Uterus (tissue), 4 donors: ENCODE results near the gene JPH2. TPM values are rescaled to one million over a fixed set of nuclear protein-coding genes. Genes with fewer than 3 reads are reported as not detected.
A peak's percentile ranks its signal among the peaks of the same experiment; 100 is the strongest.

Experiments used
- DNase-seq, 2 donors: peaks; one replicate each; pipeline ENCODE4 v3.0.0-alpha.2; 2019 to 2020
- H3K27ac ChIP-seq, 2 donors: fragments of 200-600 bp; sonication (generic); 1 replicate in 1 of 2; 2 replicates in 1 of 2; pipeline ENCODE4 v1.5.1; 2016 to 2018
- H3K27me3 ChIP-seq, 2 donors: fragments of 200-600 bp; sonication (generic); one replicate each; pipeline ENCODE4 v1.5.1; 2018 to 2019; ENCODE audit warnings: control low read depth in 1 of 2
- H3K36me3 ChIP-seq, 2 donors: fragments of 200-600 bp; sonication (generic); one replicate each; pipeline ENCODE4 v1.5.1; 2019; ENCODE audit warnings: control low read depth in 1 of 2
- H3K4me1 ChIP-seq, 2 donors: fragments of 200-600 bp; sonication (generic); one replicate each; pipeline ENCODE4 v1.5.1; 2018 to 2019; ENCODE audit warnings: control low read depth in 1 of 2
- H3K4me3 ChIP-seq, 2 donors: fragments of 200-600 bp; sonication (generic); 1 replicate in 1 of 2; 2 replicates in 1 of 2; pipeline ENCODE4 v1.5.1; 2018 to 2019; ENCODE audit warnings: mild to moderate bottlenecking in 1 of 2
- H3K9me3 ChIP-seq, 2 donors: fragments of 200-600 bp; sonication (generic); one replicate each; pipeline ENCODE4 v1.5.1; 2019; ENCODE audit warnings: control low read depth in 1 of 2
- CTCF ChIP-seq, 4 experiments: fragments of 200-600 bp in 2 of 4; fragments of 450-650 bp in 2 of 4; sonication (generic) in 2 of 4; IDR thresholded peaks; one replicate each; pipeline ENCODE4 v1.5.1; 2016 to 2019; ENCODE audit warnings: antibody characterized with exemption in 4 of 4, mild to moderate bottlenecking in 2 of 4, moderate library complexity in 1 of 4
- POLR2A ChIP-seq, 2 donors: fragments of 450-650 bp; IDR thresholded peaks; one replicate each; pipeline ENCODE4 v1.6.1; 2016; ENCODE audit warnings: antibody characterized with exemption in 2 of 2, mild to moderate bottlenecking in 1 of 2, moderate library complexity in 1 of 2
- intact Hi-C: fragments of 100-400 bp; cut with DNase I; formaldehyde crosslinking; loops from one replicate; pipeline ENCODE4 v1.15.1; 2023; ENCODE audit warnings: low total_unique reads
- total RNA-seq, 4 donors: library from RNA; depleted of rRNA in 3 of 4; stranded (reverse); fragments of >200 nt in 3 of 4; gene quantifications; one replicate each; pipeline versions ENCODE4 v1.1.0 to v1.2.4, GENCODE V29; 2014 to 2023
- donor health status: DM: yes; HTN: yes; CAD: no.

Gene JPH2
- total RNA-seq, 4 donors from 2014 or later: 17.6 to 133 (median 61.2) TPM

- Histone ChIP-seq H3K27ac (peak overlapping the region; percentile 93 to 96), H3K4me1 (peaks cover 0 to 18% of the 10 kb centered on the region in 2 donors), H3K27me3 (no peaks in the 10 kb centered on the region), H3K9me3 (no peaks in the 10 kb centered on the region), H3K4me3 (no peak overlapping the region), H3K36me3 (no peaks in the 10 kb centered on the region)
- TF ChIP-seq POLR2A (IDR thresholded peaks at IDR 0.05) (peak in 1 of 2 donors; percentile 60), CTCF (IDR thresholded peaks at IDR 0.05) (no peak)
- intact Hi-C loops: no loop called here
- DNase-seq: peak; percentile 66 to 76
Measured at GRCh38 chr20:44153636-44154043, 33.3 kb downstream of the JPH2 start.

- intact Hi-C loops: no loop called here
- Histone ChIP-seq H3K36me3 (no peaks in the 10 kb centered on the region), H3K27ac (peak overlapping the region; percentile 93 to 96), H3K4me3 (no peak overlapping the region), H3K27me3 (no peaks in the 10 kb centered on the region), H3K9me3 (no peaks in the 10 kb centered on the region), H3K4me1 (peaks cover 0 to 18% of the 10 kb centered on the region in 2 donors)
- TF ChIP-seq POLR2A (IDR thresholded peaks at IDR 0.05) (no peak), CTCF (IDR thresholded peaks at IDR 0.05) (no peak)
- DNase-seq: peak; percentile 48 to 67
Measured at GRCh38 chr20:44151621-44152416, 35.2 kb downstream of the JPH2 start.

GRCh38 chr20:44146272-44146671 is 40.7 kb downstream of the JPH2 start:
- no peaks in the 10 kb centered on the region for H3K36me3 ChIP-seq
- intact Hi-C loops: no loop called here
- no peak for DNase-seq
- no peaks in the 10 kb centered on the region for H3K27me3 ChIP-seq
- H3K27ac ChIP-seq: peak overlapping the region; percentile 93 to 96
- H3K9me3 ChIP-seq: no peaks in the 10 kb centered on the region
- no peak overlapping the region for H3K4me3 ChIP-seq
- TF ChIP-seq CTCF (IDR thresholded peaks at IDR 0.05): no peak
- no peak for TF ChIP-seq POLR2A (IDR thresholded peaks at IDR 0.05)
- H3K4me1 ChIP-seq: peaks cover 6 to 11% of the 10 kb centered on the region in 2 donors

- intact Hi-C loops: no loop called here
- Histone ChIP-seq H3K9me3 (no peaks in the 10 kb centered on the region), H3K4me3 (no peak overlapping the region), H3K27ac (peak overlapping the region; percentile 93 to 96), H3K36me3 (no peaks in the 10 kb centered on the region), H3K4me1 (peaks cover 6 to 9% of the 10 kb centered on the region in 2 donors), H3K27me3 (no peaks in the 10 kb centered on the region)
- TF ChIP-seq CTCF (IDR thresholded peaks at IDR 0.05) (no peak), POLR2A (IDR thresholded peaks at IDR 0.05) (no peak)
- DNase-seq: no peak
Measured at GRCh38 chr20:44145131-44145775, 41.7 kb downstream of the JPH2 start.

GRCh38 chr20:44143936-44144335 is 43.1 kb downstream of the JPH2 start:
- Histone ChIP-seq H3K36me3 (no peaks in the 10 kb centered on the region), H3K27ac (peak overlapping the region; percentile 93 to 96), H3K4me3 (no peak overlapping the region), H3K9me3 (no peaks in the 10 kb centered on the region), H3K27me3 (no peaks in the 10 kb centered on the region), H3K4me1 (peaks cover 6 to 11% of the 10 kb centered on the region in 2 donors)
- peak in 1 of 2 donors; percentile 32 for DNase-seq
- TF ChIP-seq CTCF (IDR thresholded peaks at IDR 0.05): no peak
- TF ChIP-seq POLR2A (IDR thresholded peaks at IDR 0.05): peak in 1 of 2 donors; percentile 11
- intact Hi-C loops: no loop called here
